OCI-M1 (cell line): ENCODE measurements around the gene GFOD1.
"Not testable (repeated sequence)": the region's sequence is repeated elsewhere in the genome, so short reads cannot be mapped to it uniquely, and the experiment has no call there.

Source experiments
- DNase-seq: peaks from one replicate; lab custom pipeline; 2025; lab: John Stamatoyannopoulos, UW

GFOD1 gene

DNA sequence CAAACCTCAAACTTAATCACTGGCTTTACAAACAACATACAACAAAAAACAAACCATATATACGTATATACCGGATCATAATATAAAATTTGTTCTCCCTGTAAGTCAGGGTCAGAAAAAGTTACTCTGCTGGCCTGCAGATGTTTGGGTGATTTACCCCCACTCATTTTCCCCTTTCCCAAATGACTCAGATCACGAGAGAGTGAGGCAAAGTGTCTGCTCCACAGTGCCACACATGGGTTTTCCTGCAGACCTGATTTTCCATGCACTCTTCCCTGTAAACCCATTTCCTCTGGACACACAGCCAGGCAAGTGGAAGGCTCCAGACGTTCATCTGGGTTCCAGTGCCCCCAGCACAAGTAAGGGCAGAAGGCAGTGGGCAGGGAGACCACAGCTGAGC lies 23.5 kb downstream of the GFOD1 start:
- DNase-seq = no peak

DNA sequence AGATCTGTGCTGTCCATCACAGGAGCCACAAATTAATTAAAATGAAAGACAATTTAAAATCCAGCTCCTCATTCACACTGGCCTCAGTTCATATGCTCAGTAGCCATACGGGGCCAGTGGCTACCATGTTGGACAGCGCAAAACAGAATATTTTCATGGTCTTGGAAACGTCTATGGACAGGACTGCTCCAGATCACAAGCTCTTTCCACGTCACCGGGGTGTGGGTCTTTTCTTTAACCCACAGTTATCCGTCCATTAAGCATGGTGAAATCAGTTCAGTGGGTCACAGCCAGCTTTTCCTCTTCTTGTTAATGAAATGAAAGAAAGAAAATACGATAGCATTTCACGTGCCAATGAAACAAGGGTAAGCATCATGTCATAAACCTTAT lies 24.1 kb downstream of the GFOD1 start:
- no peak for DNase-seq

DNA sequence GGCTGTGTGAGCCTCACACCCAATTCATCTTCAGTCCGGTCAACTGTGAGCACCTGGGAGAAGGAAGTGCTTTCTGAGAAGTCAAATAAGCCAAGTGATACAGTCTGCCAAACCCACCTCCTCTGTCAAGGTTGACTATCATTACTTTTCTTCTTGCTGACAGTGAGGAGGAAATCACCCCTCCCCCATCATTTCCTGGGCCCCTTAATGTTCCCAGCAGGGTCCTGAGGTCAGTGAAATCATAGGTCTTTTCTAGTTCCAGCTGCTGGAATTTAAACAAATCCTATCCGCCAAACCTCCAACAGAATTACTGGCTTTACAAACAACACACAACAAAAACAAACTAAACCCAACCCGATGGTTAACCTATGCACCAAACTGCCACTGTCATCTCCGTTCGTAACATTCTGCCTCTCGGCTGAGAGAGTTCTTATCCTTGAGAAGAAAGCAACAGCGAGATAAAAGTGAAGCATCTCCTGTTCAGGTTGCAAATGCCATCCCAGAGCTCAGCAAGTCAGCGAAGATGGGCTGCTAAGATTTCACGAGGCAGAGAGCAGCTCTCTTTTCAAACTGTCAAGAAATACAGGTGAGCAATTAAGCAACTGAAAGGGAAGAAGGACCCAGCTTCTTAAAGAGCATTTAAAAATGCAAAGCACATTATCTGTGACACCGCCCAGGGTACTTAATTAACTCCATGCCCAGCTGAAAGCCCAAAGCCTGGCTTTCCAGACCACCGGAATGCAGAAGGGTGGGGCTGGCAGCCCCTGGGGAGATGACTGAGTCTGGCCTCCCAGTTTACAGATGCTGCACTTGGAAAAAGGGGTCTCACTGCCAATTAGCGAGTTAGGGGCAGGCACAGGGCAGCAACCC lies 24.7 kb downstream of the GFOD1 start:
- DNase-seq = no peak

DNA sequence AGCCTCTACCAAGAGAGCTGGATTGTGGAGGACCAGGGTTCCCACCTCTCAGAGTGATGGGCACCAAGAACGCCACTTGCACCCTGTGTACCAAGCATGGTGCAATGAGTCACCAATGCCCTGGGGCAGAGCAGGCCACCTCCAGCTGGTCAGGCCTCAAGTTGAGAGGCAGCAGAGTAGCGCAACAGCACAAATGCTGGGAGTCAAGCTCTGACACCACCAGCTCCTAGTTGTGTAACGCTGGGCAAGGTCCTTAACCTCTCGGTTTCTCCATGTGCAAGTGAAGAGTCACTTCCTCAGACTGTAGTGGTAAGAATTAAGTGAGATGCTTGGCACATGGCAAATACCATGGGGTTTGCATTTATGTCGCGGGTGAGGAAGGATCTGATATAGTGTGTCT lies 25.6 kb downstream of the GFOD1 start:
- no peak for DNase-seq

DNA sequence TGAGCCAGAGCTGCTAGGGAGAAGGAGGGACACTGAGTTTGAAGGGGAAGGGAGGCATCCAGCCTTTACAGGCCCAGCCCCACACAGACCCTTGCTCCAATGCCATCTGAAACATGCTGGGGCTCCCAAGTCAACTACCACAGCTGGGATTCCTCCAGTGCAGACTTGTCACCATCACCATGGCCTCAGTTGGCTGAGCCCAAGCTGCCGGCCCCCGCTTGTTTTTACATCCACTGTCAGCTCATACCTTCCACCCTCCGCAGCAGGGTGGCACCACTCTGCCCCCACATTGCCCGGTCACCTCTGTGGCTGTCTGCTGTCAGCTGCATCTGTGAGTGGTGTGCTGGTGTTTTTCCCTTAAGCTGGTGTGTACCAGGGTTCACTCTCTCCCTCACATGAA lies 26.1 kb downstream of the GFOD1 start:
- no peak for DNase-seq

DNA sequence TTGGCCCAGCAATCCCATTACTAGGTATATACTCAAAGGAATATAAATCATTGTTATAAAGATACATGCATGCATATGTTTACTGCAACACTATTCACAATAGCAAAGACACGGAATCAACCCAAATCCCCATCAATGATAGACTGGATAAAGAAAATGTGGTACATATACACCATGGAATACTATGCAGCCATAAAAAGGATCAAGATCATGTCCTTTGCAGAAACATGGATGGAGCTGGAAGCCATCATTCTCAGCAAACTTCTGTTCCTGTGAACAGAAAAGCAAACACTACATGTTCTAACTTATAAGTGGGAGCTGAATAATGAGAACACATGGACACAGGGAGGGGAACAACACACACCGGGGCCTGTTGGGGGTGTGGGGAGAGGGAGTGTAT lies 27.1 kb downstream of the GFOD1 start:
- not testable (repeated sequence) for DNase-seq

DNA sequence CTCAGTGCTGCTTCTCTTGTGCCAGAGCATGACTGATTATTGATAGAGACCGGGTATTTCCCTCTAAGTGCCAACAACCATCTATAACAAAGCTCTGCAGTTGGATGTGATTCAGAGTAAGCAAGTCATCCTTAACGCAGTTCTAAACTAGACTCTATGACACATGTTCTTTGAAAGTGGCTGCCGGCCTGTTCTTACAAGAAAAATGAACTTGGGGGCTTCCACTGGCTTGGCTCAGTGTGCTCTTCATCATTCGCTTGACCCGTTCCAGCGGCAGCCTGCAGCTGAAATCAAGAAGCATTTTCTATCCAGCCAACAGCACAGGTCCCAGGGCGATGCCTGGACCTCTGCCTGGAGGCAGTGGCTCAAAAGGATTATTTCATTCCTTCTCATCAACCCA lies 29.8 kb downstream of the GFOD1 start:
- DNase-seq = no peak

DNA sequence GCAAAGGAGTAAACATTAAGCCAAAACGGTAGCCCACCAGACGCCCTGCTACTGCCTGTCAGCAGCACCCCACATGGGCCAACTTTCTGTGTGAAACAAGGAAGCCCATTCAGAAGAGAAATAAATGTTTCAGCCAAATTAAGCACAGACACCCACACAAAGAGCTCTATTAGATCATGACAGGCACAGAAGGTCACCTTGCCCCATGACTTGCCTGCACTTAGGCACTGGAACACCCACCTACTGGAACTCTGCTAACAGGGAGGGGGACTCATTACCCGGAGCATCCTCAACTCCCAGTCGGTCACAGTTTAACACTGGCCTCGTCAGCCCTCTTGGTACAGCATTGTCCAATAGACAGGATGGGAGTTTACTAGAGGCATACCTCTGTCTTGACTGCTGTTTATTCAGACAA lies 31.8 kb downstream of the GFOD1 start:
- no peak for DNase-seq

DNA sequence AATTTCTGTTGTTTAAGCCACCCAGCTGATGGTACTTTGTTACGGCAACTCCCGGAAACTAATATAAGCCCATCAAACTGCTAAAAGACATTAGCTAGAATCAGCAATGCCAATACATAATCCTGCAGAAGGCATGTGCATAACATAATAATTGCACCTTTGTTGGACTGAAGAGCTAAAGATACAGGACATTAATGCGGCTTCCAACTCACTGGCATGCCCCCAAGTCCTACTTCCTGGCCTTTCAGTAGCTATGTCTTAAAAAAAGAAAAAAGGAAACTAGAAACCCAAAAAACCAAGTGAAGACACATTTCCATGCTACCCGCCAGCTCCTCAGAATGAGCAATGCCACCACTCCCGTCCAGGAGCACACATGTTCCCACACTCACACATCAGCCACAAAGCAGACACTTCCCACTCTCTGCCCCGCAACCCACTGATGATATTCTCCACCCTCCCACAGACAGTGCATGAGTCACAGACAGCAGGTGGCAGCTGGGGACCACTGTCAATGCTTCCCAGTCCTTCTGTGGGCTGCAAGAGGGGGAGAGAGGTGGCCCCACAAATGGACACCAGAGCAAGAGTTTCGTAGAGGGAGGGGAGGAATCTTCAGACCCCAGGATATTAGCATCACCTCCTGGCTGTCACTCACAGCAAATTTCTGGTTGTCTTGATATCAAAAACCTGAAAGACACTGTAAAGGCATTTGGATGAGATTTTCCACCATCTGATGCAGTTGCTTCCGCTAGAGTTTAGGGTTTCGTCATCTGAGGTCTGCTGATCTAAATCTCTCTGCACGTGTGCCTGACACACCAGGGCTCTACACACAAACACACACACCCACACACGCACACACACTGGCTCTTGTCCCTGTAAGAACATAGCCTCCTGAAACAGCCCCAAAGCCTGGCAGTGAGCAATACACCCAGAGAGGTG lies 32.8 kb downstream of the GFOD1 start:
- peak; percentile 59 for DNase-seq

DNA sequence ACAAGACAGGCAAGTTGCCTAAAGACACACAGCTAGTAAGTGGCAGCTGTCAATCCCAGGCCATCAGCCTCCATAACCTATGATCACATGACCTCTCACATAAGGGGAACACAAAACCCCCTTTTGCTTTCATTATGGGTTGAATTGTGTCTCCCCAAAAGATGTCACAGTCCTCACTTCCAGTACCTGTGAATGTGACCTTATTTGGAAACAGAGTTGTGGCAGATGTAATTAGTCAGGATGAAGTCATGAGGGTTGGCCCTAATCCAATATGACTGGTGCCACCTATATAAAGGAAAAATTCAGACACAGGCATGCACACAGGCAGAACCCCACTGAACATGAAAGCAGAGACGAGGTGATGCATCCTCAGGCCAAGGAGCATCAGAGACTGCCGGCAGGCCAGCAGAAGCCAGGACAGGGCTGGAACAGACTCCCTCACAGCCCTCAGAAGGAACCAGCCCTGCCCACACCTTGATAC lies 33.6 kb downstream of the GFOD1 start:
- DNase-seq = no peak

DNA sequence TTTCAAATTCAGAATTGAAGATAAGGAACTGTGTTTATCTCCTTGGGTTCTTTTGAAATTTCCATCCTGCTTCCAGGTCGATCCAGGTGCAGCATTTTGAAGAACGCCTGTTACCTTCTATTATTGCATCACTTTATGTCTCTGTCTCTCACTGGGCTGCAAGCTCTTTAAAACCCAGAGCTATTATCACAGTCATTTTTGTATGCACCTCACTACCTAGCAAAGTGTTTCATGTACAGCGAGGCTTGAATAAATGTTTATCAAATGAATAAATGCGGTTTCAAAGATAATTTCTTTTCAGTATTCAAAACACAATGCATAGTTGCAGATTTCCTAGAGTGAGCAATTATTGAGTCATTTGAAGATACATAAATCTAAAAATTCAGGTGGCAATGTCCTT lies 34.2 kb downstream of the GFOD1 start:
- no peak for DNase-seq

DNA sequence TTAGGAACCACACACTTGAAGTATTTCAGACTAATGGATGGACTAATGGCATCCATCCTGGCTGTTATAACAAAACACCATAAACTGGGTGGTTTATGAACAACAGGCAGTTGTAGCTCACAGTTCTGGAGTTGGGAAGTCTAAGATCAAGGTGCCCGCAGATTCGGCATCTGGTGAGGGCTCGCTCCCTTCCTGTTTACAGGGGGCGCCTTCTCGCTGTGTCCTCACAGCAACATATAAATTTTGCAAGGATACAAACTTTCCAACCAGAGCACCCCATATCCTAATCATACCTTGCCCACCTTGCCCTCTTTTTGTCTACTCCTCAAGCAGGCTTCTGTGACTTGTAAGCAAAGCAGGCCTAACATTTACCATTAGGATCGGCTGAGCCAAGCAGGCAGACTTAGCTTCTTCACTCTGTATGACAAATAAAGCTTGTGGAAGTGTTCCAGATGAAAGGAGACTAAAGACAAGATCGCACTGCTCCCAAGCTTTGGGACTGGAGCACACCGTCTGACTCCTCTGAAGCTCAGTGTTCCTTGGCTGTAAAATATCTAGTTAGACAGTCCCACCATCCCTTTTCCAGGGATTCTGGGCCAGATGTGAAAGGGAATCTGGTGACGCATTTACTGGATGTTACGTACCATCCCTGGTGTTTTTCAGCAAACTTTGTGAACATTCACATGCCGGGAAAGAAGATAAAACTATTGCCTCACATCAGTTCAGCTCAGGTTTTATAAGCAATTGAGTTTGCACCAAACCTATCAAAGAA lies 34.9 kb downstream of the GFOD1 start:
- DNase-seq = no peak

DNA sequence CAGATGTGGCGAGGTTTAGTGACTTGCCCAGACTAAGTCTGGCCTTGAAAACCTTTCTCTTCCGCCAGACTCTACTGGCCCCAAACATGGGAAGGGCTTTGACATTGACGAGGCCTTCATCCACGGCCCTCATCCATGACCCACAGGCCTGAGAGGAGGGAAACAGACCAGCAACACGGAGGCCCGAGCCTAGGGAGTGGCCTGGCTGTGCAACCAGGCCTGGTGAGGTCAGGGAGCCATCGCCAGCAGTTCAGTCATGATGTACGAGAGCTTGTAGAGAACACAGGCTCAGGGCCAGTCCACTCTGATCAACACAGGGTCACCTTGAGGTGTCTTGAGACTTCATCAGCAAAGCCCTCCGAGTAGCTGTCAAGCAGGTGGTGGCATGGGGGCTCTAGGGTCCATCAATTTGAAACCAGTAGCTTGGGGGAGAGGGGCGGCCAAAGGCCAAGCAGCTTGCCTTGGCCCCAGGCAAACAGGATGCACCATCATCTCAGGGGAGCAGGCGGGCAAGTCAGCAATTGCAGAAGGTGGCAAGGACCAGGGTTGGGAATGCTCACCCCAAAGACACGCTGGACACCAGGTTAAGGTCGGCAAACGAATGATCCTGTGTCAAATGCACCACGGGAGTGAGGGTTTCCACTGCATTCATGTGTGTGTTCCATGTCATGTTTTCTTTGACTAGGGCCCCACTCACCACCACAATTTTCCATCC lies 36.1 kb downstream of the GFOD1 start:
- DNase-seq = no peak

DNA sequence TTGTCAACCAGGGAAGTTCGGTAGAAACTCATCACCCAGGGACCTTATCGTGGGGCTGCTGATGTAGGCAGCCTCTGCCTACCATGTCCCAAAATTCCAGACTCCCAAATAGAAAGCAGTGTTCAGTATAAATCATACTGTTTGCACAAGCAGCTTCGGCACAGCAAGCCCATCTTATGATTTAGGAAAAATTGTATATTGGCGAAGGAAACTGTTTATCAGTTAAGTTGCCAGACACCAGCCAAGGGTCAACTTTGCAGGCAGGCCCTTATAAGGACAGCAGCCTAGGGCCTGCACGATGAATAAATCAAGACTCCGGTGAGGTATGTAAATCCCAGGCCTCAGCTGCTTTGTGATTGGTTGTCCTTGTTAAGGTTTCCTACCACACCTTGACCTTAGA lies 36.8 kb downstream of the GFOD1 start:
- no peak for DNase-seq

DNA sequence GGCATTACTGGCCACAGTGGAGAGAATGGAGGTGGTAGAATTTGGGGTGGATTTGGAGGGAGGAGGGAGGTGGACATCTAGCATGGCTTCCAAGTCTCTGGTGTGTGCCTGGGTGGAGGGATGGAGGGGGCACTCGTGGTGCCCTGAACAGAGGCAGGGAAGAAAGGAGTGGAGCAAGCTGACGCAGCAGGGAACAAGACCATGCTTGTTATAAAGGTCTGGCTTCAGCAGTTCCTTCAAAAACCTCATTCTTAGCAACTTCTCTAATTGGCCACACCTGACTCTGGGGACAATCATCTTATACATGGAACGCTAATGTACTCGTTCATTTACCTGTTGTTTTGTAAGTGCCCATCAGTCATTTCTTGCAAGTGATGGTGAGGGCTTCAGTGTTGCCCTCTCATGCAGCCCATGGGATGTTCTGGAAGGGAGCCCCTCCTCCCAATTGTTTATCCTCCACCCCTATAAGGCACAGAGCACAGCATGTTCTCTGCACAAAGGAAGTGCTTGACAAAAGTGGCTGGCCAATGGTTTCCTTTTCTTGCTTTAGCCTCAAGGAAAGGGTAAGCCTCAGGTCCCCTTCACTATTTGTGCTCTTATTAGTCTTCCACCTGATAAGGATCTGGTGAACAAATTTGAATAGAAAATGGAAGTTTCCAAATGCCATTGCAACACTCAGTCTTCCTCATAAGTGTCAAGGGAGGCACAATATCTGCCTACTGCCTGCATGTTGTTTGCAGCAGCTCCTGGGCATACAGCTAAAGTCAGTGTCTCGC lies 39.3 kb downstream of the GFOD1 start:
- no peak for DNase-seq

DNA sequence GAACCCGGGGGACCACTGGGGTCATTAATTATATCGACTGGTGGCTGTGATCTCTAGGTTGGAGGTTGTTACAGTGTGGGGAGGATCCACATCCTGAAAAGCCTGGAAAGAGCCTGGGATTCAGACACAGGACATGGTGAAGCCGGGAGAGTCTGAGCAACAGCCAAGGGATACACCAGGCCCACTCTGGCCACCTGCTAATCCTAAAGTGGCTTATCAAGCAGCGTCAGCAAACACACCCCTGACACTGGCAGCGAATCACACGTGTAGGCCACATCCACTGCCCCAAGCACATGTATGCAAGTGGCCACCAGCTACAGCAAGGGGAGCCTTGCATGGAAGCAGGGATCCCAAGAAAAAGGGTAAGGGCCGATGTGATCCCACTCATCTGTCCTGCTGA lies 41.0 kb downstream of the GFOD1 start:
- no peak for DNase-seq

DNA sequence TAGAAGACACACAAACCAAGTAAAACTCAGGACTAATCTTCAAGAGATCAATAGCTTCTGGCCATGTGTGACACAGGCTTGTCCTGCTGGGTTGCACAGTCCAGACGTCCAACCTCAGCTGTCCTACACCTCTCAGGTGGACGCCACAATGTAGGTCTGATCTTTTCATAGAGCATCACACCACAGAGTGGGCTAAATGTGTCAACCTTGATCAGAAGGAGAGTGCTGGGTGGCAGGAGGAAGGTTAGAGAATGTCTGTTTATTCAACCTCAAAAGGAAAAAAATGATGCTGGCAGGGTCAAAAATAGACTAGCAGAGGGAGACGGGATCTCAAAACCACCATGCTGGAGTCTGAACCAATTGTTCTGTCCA lies 41.7 kb downstream of the GFOD1 start:
- no peak for DNase-seq

DNA sequence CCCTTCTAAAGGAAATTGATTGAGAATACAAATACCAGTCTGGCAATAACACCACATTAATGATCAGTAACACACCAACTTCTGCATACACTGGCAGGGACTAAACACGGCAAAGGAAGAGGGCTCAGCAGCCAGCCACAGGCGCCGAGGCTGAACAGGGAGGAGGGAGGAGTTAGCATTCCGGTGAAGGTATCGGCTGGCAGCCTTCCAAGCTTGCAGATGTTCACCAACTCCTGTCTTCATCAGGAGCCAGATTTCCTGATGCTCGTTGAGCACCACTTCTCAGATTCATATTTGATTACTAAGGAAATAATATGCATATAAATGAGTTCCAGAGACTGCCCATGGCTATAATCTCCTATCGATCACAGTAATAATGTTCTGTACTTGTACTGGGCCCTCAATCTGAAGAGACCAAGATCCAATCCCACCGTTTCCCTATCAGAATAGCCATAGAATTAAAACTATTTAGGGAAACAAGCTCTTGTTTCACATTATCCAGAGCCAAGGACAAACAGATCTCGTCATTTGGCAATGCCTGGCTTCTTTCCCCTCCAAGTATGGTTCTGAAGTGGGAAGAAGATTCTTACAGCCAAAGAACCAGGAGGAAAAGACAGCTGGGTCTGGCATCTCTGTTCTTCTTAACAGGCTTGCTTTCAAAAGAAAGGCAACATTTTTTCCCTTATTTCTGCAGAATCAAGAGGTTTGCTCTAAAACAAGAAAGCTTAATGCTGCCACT lies 42.2 kb downstream of the GFOD1 start:
- DNase-seq = no peak

DNA sequence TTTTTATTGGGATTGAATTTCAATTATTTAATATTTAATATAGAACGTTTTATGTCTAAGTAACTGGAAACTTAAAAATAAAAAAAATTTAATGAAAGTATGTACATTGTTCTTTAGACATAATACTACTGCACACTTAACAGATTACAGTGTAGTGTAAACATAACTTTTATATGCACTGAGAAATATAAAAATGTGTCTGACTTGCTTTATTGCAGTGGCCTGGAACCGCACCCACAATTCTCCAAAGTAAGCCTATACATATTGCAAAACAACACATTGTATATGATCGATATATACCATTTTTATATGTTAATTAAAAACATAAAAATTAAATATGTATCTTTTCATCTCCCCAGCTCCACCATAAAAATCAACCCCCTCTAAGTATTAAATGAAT lies 42.8 kb downstream of the GFOD1 start:
- DNase-seq = no peak

DNA sequence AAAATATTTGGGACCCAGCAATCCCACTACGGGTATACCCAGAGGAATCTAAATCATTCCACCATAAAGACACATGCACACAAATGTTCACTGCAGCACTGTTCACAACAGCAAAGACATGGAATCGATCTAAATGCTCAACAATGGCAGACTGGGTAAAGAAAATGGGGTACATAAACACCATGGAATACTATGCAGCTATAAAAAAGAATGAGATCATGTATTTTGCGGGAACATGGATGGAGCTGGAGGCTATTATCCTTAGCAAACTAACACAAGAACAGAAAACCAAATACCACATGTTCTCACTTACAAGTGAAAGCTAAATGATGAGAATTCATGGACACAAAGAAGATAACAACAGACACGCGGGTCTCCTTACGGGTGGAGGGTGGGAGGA lies 43.4 kb downstream of the GFOD1 start:
- DNase-seq = not testable (repeated sequence)
